IPS-18a (cell line): ENCODE data around the gene TCP11.
"Not testable (repeated sequence)": the region's sequence is repeated elsewhere in the genome, so short reads cannot be mapped to it uniquely, and the experiment has no call there.

ENCODE experiments used
- H3K27ac ChIP-seq: one replicate; pipeline ENCODE4 v1.5.1; 2013; ENCODE audit warnings: low read length
- H3K27me3 ChIP-seq: one replicate; pipeline ENCODE4 v1.6.1; 2013; ENCODE audit warnings: mild to moderate bottlenecking, low read length; ENCODE audit not compliant: control insufficient read depth, insufficient read depth
- H3K36me3 ChIP-seq: one replicate; pipeline ENCODE4 v1.6.1; 2013; ENCODE audit warnings: low read depth, low read length; ENCODE audit not compliant: control insufficient read depth
- H3K4me1 ChIP-seq: one replicate; pipeline ENCODE4 v1.6.1; 2013; ENCODE audit warnings: low read depth, low read length; ENCODE audit not compliant: control insufficient read depth
- H3K4me3 ChIP-seq: one replicate; pipeline ENCODE4 v1.5.1; 2013; ENCODE audit warnings: low read length
- H3K9ac ChIP-seq: one replicate; pipeline ENCODE4 v1.6.1; 2013; ENCODE audit warnings: mild to moderate bottlenecking, low read length, moderate library complexity
- H3K9me3 ChIP-seq: one replicate; pipeline ENCODE4 v1.6.1; 2013; ENCODE audit warnings: low read depth, low read length; ENCODE audit not compliant: control insufficient read depth

TCP11 gene

DNA sequence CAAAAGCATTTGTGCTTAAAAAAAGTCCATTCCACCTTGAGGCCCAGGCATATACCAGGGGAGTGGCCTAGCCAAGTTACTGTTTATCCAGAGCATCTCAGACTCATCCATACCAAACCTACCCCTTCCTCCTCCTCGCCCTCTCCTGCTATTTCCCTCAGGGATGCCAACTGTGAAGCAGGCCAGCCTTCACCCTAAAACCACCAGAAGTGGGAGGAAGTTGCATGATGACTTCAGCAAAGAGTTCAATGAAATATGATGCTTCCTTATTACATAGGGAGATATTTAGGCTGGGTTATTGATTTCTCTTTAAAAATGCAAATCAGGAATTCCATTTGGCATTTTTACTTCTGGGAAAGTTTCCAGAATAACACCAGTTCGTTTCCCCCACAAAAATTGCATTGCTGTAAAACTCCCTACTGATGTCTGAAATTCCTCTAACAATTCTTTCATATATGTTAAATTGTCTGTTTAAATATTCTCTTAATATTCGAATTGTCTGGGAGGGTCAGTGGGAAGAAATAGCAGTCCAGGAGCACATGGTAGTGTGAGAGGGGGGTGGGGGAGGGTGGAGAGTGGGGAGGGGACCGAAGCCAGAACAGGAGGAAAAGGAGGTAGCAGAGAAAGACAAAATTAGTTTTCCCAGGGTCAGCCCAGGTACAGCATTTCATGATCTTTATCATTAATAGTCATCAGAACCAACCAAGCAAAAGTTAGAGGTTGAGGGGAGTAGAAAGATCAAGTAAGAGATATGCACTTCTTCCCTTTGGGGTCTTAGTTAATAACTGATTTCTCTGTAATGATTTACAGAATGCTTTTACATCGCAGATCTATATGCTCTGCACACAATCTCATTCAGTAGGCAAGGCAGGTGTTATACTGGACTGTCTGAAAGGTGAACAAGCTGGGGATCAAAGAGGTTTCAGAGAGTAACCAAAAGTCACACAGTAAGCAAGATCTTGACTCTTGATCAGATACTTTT is 1.7 kb upstream of the TCP11 start:
- Histone ChIP-seq H3K4me3 (no peak overlapping the region), H3K9me3 (no peaks in the 10 kb centered on the region), H3K27ac (no peak overlapping the region), H3K9ac (no peak overlapping the region), H3K36me3 (no peaks in the 10 kb centered on the region), H3K27me3 (peaks cover 19% of the 10 kb centered on the region), H3K4me1 (peaks cover 20% of the 10 kb centered on the region)

DNA sequence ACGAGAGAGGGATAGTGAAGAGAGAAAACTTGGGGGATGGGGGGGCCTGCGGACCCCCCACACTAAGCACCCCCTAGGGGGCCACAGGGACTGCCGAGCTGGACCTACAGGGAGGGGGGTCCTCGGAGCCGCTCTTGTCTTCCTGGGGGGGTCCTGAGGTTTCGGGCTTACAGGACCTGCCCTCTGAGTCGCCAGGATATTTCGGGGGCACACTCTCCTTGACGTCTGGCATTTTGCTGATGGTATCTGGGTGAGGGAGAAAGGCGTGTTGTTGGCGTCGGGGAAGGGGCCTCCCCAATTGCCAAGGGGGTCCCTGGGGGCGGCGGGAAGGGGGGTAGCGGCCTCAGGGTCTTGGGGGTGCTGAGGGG is 516 bp downstream of the TCP11 start:
- Histone ChIP-seq H3K4me1 (peaks cover 3% of the 10 kb centered on the region), H3K27me3 (no peaks in the 10 kb centered on the region), H3K36me3 (no peaks in the 10 kb centered on the region), H3K27ac (no peak overlapping the region), H3K9me3 (no peaks in the 10 kb centered on the region), H3K4me3 (no peak overlapping the region), H3K9ac (no peak overlapping the region)

DNA sequence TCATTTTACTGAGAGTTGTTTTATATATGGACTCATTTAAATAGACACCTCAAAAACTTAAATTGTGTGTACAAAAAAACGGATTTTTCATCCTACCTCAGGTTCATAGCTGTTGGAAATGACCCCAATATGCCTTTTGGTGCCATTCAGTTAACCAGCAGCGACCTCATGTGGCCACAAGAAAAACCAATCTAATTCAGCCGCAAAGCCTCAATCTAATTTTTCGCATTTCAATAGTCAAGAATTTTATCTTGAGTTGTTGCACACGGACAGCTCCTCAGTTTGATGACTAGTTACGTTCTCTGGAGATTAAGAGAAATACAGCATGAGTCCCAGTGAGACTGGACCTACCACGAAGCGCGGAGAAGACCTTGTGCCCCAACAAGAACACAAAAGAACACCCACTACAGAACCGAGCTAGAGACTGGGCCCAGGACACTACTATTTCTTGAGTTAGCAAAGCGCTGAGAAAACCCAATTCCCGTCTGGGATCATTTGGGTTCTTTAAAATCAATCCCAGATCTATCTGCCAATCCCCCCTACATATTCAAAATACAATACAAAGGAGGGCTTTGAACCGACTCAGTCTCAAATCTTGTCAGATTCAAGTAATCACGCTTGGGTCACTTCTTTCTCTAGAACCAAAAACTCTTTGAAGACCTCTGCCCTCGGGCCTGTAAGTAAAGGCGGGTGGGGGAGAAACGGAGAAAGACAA is 1.1 kb downstream of the TCP11 start:
- Histone ChIP-seq H3K27me3 (no peaks in the 10 kb centered on the region), H3K4me1 (peaks cover 3% of the 10 kb centered on the region), H3K27ac (no peak overlapping the region), H3K36me3 (no peaks in the 10 kb centered on the region), H3K4me3 (no peak overlapping the region), H3K9ac (no peak overlapping the region), H3K9me3 (no peaks in the 10 kb centered on the region)

DNA sequence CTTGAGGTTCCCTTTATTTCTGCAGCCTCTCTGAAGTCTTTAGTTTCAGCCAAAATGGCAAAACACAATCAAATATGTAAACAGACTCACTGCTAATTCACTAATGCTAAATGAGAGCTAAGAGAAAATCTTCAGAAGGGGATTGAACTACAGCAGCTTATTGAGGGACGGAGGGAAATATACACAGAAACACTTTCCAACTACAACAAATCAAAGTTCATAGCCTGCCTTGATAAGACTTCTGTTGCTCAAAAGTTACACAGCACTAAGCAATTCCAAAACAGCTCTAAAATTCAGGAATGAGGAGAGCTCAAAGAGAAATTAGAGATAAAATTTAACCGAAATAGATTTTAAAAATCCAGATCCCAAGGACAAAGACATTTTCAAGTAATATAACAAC is 1.7 kb downstream of the TCP11 start:
- H3K4me3 ChIP-seq, result no peak overlapping the region
- no peaks in the 10 kb centered on the region for H3K27me3 ChIP-seq
- H3K27ac ChIP-seq, result no peak overlapping the region
- no peaks in the 10 kb centered on the region for H3K36me3 ChIP-seq
- H3K9me3 ChIP-seq, result no peaks in the 10 kb centered on the region
- no peak overlapping the region for H3K9ac ChIP-seq
- peaks cover 3% of the 10 kb centered on the region for H3K4me1 ChIP-seq

DNA sequence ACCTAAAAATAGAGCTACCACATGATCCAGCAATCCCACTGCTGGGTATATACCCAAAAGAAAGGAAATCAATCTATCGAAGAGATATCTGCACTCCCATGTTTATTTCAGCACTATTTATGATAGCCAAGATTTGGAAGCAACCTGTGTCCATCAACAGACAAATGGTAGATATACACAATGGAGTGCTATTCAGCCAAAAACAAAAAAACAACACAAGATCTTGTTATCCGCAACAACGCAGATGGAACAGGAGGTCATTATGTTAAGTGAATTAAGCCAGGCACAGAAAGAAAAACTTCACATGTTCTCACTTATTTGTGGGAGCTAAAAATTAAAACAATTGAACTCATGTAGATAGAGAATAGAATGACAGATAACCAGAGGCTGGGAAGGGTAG is 2.9 kb downstream of the TCP11 start:
- not testable (repeated sequence) for H3K9me3 ChIP-seq, H3K9ac ChIP-seq, H3K36me3 ChIP-seq, H3K4me1 ChIP-seq, H3K27ac ChIP-seq, H3K27me3 ChIP-seq, H3K4me3 ChIP-seq

DNA sequence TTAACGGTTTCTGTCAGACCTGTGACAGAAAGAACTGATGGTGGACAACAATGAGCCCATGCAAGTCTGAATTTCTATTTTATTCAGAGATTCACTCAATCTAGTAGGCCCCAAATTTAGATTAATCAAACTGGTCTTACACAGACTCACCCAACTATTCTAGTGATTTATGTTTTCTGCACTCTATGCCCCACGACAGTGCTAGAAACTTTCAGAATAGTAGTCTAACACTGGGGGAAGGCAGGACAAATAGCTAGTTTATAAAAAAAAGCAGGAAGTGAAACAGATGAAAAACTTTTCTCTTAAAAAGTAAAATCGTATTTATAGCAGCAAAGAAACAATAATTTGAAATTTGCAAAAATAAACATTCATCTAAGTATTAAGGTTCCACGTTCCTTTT is 5.0 kb downstream of the TCP11 start:
- Histone ChIP-seq H3K9ac (no peak overlapping the region), H3K4me3 (no peak overlapping the region), H3K27ac (no peak overlapping the region), H3K4me1 (peaks cover 3% of the 10 kb centered on the region), H3K9me3 (no peaks in the 10 kb centered on the region), H3K36me3 (no peaks in the 10 kb centered on the region), H3K27me3 (no peaks in the 10 kb centered on the region)

DNA sequence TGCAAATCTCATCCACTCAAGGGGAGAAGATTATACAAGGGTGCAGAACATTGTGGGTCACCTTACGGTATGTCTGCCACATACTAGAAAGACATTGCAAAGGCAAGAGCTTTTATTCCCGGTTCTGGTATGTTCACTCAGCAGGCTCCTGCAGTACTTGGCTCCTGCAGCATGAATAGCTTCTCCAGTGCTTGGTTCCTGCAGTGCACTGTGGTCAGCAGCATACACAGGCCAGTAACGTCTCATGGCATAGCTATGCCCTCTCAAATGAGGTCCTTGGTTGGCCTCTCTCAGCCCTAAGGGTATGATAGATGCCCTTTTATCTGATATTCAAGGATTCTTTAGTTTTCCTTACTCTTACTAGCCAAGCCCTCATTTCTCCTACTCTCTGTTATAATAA is 12.6 kb downstream of the TCP11 start:
- H3K9ac ChIP-seq, result no peak overlapping the region

DNA sequence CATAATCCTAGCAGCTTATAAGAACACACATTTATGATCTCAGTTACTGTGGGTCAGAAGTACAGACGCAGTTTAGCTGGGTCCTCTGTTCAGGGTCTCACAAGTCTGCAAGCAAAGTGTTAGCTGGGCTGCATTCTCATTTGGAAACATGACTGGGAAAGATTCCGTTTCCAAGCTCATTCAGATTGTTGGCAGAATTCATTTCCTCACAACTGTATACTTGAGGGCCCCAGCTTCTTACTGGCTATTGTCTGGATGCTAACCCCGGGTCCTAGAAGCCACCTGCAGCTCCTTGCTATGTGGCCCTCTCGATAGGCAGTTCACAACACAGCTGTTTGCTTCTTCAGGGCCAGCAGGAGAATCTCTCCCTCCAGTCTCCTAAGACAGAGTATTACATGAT is 13.1 kb downstream of the TCP11 start:
- no peak overlapping the region for H3K9ac ChIP-seq
- H3K27me3 ChIP-seq, result no peaks in the 10 kb centered on the region
- H3K27ac ChIP-seq, result no peak overlapping the region
- H3K4me1 ChIP-seq, result no peaks in the 10 kb centered on the region
- no peaks in the 10 kb centered on the region for H3K9me3 ChIP-seq
- no peaks in the 10 kb centered on the region for H3K36me3 ChIP-seq
- H3K4me3 ChIP-seq, result no peak overlapping the region

More for the DNA sequence above, 12.6 kb downstream of the TCP11 start:
- H3K9me3 ChIP-seq, result no peaks in the 10 kb centered on the region
- H3K27ac ChIP-seq, result no peak overlapping the region
- no peaks in the 10 kb centered on the region for H3K27me3 ChIP-seq
- H3K4me1 ChIP-seq, result no peaks in the 10 kb centered on the region
- no peak overlapping the region for H3K4me3 ChIP-seq
- no peaks in the 10 kb centered on the region for H3K36me3 ChIP-seq

DNA sequence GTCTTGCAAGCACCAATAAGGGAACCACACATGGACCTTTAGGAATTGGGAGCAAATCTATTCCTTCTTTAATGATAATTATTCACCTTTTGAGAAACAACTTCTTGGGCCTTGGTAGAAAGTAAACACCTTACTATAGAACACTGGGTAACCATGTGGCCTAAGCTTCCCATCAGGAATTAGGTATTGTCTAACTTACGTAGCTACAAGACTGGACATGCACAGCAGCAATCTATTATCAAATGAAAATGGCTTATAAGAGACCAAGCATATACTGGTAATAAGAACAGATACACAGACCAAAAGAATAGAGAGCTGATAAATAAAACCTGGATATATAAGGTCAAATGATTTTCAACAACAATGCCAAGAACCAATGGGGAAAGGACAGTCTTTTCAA is 16.8 kb downstream of the TCP11 start:
- no peaks in the 10 kb centered on the region for H3K36me3 ChIP-seq
- no peak overlapping the region for H3K4me3 ChIP-seq
- no peaks in the 10 kb centered on the region for H3K9me3 ChIP-seq
- H3K9ac ChIP-seq, result no peak overlapping the region
- H3K4me1 ChIP-seq, result no peaks in the 10 kb centered on the region
- H3K27me3 ChIP-seq, result no peaks in the 10 kb centered on the region
- no peak overlapping the region for H3K27ac ChIP-seq

DNA sequence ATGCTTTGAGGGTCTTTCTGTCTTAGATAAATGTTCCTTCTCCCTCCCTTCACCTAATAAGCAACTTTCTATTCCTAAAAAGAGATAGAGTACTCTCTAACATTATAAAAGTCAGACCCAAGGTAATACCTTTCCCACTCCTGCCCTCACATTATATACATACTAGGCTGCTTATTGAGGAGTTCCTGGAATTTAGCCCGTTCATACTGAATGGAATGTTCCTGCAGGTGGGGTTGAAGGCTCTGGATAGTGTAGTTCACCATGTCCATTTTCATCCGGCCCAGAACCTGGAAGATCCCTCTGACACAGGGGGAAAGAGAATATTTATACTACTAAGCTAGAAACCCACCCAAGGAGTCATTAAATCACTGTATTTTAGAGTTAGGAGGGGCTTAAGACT is 20.4 kb downstream of the TCP11 start:
- H3K27ac ChIP-seq, result no peak overlapping the region
- no peak overlapping the region for H3K9ac ChIP-seq
- no peaks in the 10 kb centered on the region for H3K36me3 ChIP-seq

DNA sequence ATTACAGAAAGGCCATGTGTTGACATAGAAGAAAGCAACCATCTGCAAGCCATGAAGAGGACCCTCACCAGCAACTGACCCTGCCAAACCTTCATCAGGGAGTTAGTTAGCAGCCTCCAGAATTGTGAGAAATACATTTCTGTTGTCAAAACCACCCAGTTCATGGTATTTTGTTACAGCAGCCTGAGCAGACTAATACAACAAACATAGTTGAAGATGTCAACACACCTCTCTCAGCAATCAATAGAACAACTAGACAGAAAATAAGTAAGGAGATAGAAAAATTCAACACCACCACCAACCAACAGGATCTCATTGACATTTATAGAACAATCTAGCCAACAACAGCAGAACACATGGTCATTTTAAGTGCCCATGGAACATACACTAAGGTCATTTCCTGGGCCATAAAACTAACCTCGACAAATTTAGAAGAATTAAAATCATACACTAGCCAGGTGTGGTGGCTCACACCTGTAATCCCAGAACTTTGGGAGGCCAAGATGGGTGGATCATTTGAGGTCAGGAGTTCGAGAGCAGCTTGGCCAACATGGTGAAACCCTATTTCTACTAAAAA is 32.7 kb downstream of the TCP11 start:
- Histone ChIP-seq H3K27ac (no peak overlapping the region), H3K9ac (no peak overlapping the region), H3K4me3 (no peak overlapping the region), H3K4me1 (no peaks in the 10 kb centered on the region), H3K27me3 (no peaks in the 10 kb centered on the region), H3K36me3 (no peaks in the 10 kb centered on the region), H3K9me3 (no peaks in the 10 kb centered on the region)

More for the DNA sequence above, 20.4 kb downstream of the TCP11 start:
- Histone ChIP-seq H3K4me1 (no peaks in the 10 kb centered on the region), H3K9me3 (no peaks in the 10 kb centered on the region), H3K27me3 (no peaks in the 10 kb centered on the region), H3K4me3 (no peak overlapping the region)
